Measurements from ENCODE around the gene MMP23B.

The MMP23B gene

DNA sequence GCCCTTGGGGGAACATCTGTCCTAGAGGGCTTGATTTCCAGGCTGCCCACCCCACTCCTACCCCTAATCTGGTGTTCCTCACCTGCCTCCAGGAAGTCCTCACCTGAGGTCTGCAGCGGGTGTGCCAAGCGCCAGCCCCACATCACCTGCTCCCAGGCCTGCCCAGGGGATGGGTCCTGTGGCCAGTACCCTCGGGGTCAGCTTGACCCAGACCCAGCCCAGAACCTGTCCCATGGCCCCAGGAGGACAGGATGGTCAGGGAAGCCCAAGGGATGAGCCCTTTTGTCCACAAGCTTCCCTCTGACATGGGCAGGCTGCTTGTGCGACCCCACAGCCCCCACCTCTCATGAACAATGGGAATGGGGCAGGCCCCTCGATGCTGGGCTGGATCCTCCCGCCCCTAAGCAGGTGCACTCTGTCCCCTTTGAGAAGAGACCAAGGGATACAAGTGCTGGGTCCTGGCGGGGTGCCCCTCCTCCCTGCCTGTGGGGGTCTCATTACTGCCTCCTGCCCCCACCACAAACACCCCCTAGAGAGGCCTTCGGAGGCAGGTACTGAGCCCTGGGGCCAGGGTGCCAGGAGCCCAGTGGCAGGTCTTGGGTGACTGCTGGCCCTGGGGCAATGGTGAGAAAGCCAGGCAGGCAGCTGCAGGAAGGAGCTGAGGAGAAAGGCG, 13.4 kb upstream of the MMP23B start:
- Mint-ChIP-seq H3K36me3 (ENCODE audit: insufficient read depth) (peaks cover 25% of the 10 kb centered on the region), H3K4me3 (no peak overlapping the region), H3K27me3 (no peaks in the 10 kb centered on the region), H3K4me1 (peaks cover 20% of the 10 kb centered on the region), H3K9me3 (no peaks in the 10 kb centered on the region), H3K27ac (ENCODE audit: low read depth) (no peak overlapping the region)
- no peak for DNase-seq (ENCODE audit: low spot score in 2 of 2)
- ATAC-seq (replicated peaks; ENCODE audit: extremely low read depth, poor library complexity, severe bottlenecking): no peak

DNA sequence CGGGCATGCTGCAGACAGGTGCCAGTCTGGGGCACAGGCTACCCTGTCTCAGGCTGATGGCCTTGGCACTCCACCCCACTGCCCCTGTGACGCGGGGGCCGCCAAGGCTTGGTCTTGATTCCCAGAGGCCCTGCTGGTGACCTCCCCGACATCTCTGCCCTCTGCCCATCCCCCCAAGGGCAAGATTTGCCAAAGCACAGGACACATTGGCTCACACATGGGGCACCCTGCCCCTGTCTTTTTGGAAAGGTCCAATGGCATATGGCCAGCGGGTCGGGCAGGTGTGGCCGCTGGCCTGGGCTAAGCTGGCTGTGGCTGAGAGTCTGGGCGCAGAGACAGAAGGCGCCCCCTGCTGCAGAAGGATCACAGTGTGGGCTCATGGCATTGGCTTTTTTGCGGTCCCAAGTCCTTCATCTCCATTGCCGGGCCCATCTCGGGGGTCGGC, 12.0 kb upstream of the MMP23B start:
- no peak for DNase-seq (ENCODE audit: low spot score in 2 of 2)
- H3K4me3 Mint-ChIP-seq: no peak overlapping the region
- H3K9me3 Mint-ChIP-seq: no peaks in the 10 kb centered on the region

DNA sequence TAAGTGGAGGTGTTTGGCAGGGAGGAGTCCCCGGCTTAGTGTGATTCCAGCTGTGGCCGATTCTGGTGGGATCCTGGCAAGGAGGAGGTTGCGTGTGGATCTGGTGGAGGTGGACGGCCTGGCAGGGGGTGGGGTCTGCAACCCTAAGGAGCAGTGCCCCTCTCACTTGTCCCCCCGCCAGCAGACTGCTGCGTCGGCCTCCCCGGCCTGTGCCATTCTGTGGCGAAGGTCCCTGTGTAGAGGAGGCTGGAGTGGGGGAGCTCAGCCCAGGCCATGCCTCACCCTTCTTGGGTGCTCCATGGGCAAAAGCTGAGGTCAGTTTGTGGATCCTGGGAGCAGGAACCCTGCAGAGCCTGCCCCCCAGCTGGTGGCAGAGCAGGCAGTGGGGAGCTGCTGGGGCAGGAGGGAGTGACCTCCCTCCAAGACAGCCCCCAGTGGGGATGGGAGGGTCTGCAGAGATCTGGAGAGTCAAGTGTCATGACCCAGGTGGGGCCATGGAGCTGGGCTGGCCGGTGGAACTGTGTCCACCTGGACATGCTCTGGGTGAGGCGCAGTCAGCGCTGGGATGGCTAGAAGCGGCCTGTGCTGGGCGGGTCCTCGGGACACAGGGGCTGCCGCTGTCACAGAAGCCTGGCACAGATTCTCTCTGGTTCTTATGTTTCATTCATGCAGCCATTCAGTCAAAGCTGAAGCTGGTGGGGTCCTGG, 11.4 kb upstream of the MMP23B start:
- ATAC-seq (replicated peaks; ENCODE audit: extremely low read depth, poor library complexity, severe bottlenecking): no peak
- Mint-ChIP-seq H3K36me3 (ENCODE audit: insufficient read depth) (peaks cover 11% of the 10 kb centered on the region), H3K4me1 (peaks cover 4% of the 10 kb centered on the region), H3K27ac (ENCODE audit: low read depth) (no peak overlapping the region), H3K27me3 (no peaks in the 10 kb centered on the region), H3K9me3 (no peaks in the 10 kb centered on the region), H3K4me3 (no peak overlapping the region)
- no peak for DNase-seq (ENCODE audit: low spot score in 2 of 2)

More for the DNA sequence above, 12.0 kb upstream of the MMP23B start:
- Mint-ChIP-seq H3K36me3 (ENCODE audit: insufficient read depth) (peaks cover 17% of the 10 kb centered on the region), H3K4me1 (peaks cover 6% of the 10 kb centered on the region), H3K27me3 (no peaks in the 10 kb centered on the region), H3K27ac (ENCODE audit: low read depth) (no peak overlapping the region)
- no peak for ATAC-seq (replicated peaks; ENCODE audit: extremely low read depth, poor library complexity, severe bottlenecking)

DNA sequence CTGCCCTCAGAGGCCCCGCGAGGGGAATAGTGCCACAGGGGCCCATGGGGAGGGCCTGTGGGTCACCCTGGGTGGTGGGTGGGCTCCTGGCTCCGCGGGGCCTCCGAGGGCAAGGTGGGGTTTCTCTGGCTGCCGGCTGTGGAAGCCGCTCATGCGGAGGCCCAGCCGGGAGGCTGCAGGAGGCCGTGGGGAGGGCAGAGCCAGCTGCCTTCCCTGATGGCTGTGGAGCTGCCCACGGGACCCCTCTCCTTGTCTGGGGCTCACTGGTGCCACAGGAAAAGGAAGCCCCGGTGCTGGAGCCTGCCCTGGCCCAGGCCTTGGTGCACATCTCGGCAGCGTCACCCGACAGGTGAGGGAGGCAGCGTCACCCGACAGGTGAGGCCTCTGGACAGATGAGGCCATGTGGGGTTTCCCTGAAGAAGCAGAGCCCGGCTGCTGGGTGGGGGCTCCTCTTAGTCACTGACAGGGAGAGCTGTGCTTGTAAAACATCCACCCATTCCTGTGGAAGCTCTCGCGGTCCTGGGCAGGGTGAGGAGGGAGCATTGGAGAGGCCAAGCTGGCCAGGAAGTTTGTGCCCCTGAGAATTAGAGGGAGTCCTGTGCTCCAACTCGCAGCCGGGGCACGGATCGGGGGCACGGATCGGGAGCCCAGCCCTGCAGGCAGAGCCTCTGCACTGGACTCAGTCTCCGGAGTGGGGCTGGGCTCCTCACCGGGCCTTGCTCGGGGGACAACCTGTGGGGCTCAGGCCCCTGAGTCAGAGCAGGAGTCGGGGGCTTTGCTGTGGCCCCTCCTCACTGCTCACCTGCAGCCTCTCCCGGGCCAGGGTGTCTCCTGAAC, 10.6 kb upstream of the MMP23B start:
- H3K36me3 Mint-ChIP-seq (ENCODE audit: insufficient read depth): peaks cover 10% of the 10 kb centered on the region
- H3K4me1 Mint-ChIP-seq: peaks cover 3% of the 10 kb centered on the region
- H3K27me3 Mint-ChIP-seq: no peaks in the 10 kb centered on the region
- DNase-seq (ENCODE audit: low spot score in 2 of 2): no peak
- H3K9me3 Mint-ChIP-seq: no peaks in the 10 kb centered on the region
- no peak overlapping the region for H3K4me3 Mint-ChIP-seq
- no peak for ATAC-seq (replicated peaks; ENCODE audit: extremely low read depth, poor library complexity, severe bottlenecking)
- no peak overlapping the region for H3K27ac Mint-ChIP-seq (ENCODE audit: low read depth)

DNA sequence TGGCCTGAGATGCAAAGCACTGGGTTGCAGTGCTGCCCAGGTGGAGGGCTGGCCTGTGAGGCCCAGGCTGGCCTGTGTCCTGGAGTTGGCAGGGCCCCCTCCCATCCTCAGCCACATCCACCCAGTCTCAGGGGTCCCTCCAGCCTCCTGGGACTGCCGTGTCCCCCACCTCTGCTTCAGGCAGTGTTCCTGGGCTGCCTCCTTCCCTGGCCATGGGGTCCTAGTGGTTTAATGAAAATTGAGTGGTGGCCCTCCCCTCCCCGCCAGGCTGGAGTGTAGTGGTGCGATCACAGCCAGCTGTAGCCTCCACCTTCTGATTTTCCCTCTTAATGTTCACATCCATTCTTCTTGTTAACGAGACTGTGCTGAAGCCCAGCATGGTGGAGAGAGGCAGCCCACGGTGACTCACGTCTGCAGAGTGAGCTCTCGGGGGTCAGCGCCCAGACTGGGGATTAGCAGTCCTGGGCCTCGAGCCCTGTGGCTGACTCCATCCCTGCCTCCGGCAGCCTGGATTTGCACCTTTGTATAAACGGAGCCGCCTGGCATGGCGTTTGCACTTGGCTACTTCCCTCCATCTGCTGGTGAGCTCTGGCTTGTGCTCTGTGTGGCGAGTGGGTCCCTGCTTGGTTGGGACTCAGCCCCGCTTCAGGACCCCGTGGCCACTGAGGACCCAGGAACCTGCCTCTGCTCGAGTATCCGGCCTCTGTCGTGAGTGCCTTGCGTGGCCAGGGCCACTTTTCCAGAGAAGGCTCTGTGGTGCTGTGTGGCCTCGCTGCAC, 9.8 kb upstream of the MMP23B start:
- H3K27me3 Mint-ChIP-seq: no peaks in the 10 kb centered on the region
- no peaks in the 10 kb centered on the region for H3K4me1 Mint-ChIP-seq
- H3K9me3 Mint-ChIP-seq: no peaks in the 10 kb centered on the region
- DNase-seq (ENCODE audit: low spot score in 2 of 2) (no peak), ATAC-seq (replicated peaks; ENCODE audit: extremely low read depth, poor library complexity, severe bottlenecking) (no peak)
- H3K36me3 Mint-ChIP-seq (ENCODE audit: insufficient read depth): peaks cover 7% of the 10 kb centered on the region
- no peak overlapping the region for H3K27ac Mint-ChIP-seq (ENCODE audit: low read depth)
- H3K4me3 Mint-ChIP-seq: no peak overlapping the region

DNA sequence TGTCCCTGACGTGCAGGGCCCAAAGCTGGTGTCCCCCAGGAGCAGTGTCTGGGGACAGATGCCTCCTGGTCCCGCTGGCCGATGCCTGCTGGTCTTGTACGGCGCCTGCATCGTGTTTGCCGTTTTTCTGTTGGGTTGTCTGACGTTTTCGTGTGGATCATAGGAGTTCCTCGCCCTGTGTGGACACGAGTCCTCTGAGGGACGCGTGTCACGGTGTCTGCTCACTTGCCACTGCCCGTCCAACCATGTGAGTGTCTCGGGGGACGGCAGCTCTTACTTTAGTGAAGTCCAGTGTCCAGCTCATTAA, 9.2 kb upstream of the MMP23B start:
- H3K27me3 Mint-ChIP-seq: no peaks in the 10 kb centered on the region

DNA sequence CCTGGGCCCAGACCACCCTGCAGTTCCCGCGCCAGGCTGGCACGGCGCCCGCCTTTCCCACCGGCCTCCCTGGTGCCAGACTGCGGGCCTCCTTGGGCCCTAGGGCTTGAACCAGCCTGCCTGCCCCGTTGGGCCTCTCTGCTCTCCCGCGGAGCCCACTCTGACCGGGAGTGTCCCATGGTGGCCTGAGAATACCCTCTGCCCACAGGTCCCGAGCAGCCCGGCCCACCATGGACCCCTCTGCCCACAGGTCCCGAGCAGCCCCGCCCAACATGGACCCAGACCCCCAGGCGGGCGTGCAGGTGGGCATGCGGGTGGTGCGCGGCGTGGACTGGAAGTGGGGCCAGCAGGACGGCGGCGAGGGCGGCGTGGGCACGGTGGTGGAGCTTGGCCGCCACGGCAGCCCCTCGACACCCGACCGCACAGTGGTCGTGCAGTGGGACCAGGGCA, 8.8 kb upstream of the MMP23B start:
- Mint-ChIP-seq H3K4me3 (no peak overlapping the region), H3K27me3 (no peaks in the 10 kb centered on the region), H3K4me1 (no peaks in the 10 kb centered on the region), H3K27ac (ENCODE audit: low read depth) (no peak overlapping the region), H3K36me3 (ENCODE audit: insufficient read depth) (peaks cover 5% of the 10 kb centered on the region), H3K9me3 (no peaks in the 10 kb centered on the region)
- ATAC-seq (replicated peaks; ENCODE audit: extremely low read depth, poor library complexity, severe bottlenecking) (no peak), DNase-seq (ENCODE audit: low spot score in 2 of 2) (no peak)

More for the DNA sequence above, 9.2 kb upstream of the MMP23B start:
- Mint-ChIP-seq H3K9me3 (no peaks in the 10 kb centered on the region), H3K4me3 (no peak overlapping the region), H3K27ac (ENCODE audit: low read depth) (no peak overlapping the region), H3K4me1 (no peaks in the 10 kb centered on the region), H3K36me3 (ENCODE audit: insufficient read depth) (peaks cover 4% of the 10 kb centered on the region)
- DNase-seq (ENCODE audit: low spot score in 2 of 2) (no peak), ATAC-seq (replicated peaks; ENCODE audit: extremely low read depth, poor library complexity, severe bottlenecking) (no peak)

DNA sequence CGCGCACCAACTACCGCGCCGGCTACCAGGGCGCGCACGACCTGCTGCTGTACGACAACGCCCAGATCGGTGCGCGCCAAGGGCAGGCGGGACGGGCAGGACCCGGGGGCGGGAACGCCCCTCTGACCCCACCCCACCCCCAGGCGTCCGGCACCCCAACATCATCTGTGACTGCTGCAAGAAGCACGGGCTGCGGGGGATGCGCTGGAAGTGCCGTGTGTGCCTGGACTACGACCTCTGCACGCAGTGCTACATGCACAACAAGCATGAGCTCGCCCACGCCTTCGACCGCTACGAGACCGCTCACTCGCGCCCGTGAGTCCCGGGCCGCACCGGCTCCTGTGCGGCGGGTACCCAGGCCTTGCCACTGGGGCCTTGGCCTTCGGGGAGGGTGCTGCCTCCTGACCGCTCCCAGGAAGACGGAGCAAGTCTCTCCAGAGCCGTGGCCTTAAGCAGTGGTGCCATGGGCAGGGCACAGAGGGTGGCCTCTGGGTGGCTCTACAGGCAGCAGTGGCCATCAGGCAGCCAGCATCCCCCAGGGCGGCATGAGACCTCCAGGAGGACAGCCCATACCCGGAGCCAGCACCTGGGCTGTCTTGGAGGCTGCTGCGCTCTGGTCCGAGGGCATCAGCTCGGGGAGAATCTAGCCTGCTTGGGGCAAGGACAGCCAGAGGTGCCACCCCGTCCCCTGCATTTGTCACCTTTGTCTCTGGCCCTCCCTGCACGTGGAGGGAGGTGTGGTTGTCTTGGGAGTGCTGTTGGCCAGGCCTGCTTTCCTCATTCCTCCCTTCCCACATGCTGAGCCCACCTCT, 8.1 kb upstream of the MMP23B start:
- H3K4me1 Mint-ChIP-seq: no peaks in the 10 kb centered on the region
- no peaks in the 10 kb centered on the region for H3K27me3 Mint-ChIP-seq
- DNase-seq (ENCODE audit: low spot score in 2 of 2) (no peak), ATAC-seq (replicated peaks; ENCODE audit: extremely low read depth, poor library complexity, severe bottlenecking) (no peak)
- H3K4me3 Mint-ChIP-seq: no peak overlapping the region
- no peaks in the 10 kb centered on the region for H3K9me3 Mint-ChIP-seq
- H3K36me3 Mint-ChIP-seq (ENCODE audit: insufficient read depth): peaks cover 3% of the 10 kb centered on the region
- no peak overlapping the region for H3K27ac Mint-ChIP-seq (ENCODE audit: low read depth)

DNA sequence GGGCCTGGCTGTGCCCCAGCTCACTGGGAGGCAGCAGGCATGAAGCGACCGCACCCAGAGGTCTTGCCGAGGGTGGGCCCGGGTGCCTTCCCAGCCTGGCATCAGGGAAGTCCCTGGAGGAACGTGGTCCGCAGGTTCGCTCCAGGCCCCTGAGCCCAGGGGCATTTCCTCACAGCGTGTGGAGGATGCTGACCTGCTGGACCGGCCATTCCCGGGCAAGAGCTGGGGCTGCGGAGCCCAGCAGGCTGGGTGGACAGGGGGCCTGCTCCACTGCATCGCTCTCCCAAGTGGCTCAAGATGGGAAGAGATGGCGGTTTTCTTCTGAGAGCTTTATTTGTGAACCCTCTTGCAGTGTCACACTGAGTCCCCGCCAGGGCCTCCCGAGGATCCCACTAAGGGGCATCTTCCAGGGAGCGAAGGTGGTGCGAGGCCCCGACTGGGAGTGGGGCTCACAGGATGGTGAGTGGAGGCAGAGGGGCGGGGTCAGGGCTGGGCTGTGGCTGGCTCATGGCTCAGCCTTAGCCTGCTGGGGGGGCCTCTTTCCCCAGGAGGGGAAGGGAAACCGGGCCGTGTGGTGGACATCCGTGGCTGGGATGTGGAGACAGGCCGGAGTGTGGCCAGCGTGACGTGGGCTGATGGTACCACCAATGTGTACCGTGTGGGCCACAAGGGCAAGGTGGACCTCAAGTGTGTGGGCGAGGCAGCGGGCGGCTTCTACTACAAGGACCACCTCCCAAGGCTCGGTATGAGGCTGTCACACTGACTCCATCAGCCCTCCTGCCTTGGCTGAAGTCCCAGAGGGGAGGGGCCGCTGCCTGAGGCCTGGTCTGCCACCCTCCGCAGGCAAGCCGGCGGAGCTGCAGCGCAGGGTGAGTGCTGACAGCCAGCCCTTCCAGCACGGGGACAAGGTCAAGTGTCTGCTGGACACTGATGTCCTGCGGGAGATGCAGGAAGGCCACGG, 7.2 kb upstream of the MMP23B start:
- no peak for ATAC-seq (replicated peaks; ENCODE audit: extremely low read depth, poor library complexity, severe bottlenecking)
- Mint-ChIP-seq H3K9me3 (no peaks in the 10 kb centered on the region), H3K4me3 (no peak overlapping the region), H3K4me1 (peaks cover under 1% of the 10 kb centered on the region), H3K27ac (ENCODE audit: low read depth) (no peak overlapping the region), H3K27me3 (no peaks in the 10 kb centered on the region), H3K36me3 (ENCODE audit: insufficient read depth) (peaks cover 3% of the 10 kb centered on the region)
- DNase-seq (ENCODE audit: low spot score in 2 of 2): no peak

DNA sequence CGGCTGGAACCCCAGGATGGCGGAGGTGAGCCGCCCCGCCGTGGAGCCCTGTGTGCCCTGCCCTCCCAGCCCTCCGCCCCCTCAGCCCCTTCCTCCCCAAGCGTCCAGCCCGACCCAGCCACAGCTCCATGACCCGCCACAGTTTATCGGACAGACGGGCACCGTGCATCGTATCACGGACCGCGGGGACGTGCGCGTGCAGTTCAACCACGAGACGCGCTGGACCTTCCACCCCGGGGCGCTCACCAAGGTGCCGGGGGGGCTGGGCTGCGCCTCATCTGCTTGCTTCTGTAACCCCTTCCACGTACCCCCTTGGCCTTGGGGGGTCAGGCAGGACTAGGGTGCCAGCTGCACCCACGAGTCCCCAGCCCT, 6.6 kb upstream of the MMP23B start:
- ATAC-seq (replicated peaks; ENCODE audit: extremely low read depth, poor library complexity, severe bottlenecking) (no peak), DNase-seq (ENCODE audit: low spot score in 2 of 2) (no peak)
- Mint-ChIP-seq H3K9me3 (no peaks in the 10 kb centered on the region), H3K27ac (ENCODE audit: low read depth) (no peak overlapping the region), H3K27me3 (no peaks in the 10 kb centered on the region), H3K36me3 (ENCODE audit: insufficient read depth) (peaks cover 8% of the 10 kb centered on the region), H3K4me3 (no peak overlapping the region), H3K4me1 (peaks cover 7% of the 10 kb centered on the region)

DNA sequence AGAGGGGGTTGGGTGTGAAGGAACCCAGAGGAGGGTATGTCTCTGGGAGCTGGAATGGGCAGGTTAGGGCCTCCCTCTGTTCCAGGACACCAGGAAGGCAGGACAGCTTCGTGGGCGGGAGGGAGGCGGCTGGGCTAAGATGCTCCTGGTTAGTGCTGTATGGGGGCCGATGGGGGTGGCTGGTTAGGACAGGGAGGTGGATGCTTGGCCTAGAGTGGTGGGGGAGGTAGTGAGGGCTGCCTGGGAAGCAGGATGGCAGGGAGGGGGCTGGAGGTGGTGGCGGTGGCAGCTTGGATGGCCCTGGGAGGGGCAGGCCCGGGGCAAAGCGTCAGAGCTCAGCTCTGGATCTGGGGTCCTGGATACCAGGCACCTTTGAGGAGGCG, 6.2 kb upstream of the MMP23B start:
- DNase-seq (ENCODE audit: low spot score in 2 of 2) (no peak), ATAC-seq (replicated peaks; ENCODE audit: extremely low read depth, poor library complexity, severe bottlenecking) (no peak)
- no peaks in the 10 kb centered on the region for H3K9me3 Mint-ChIP-seq
- no peak overlapping the region for H3K27ac Mint-ChIP-seq (ENCODE audit: low read depth)
- H3K4me3 Mint-ChIP-seq: no peak overlapping the region
- H3K4me1 Mint-ChIP-seq: peaks cover 8% of the 10 kb centered on the region
- H3K36me3 Mint-ChIP-seq (ENCODE audit: insufficient read depth): peaks cover 9% of the 10 kb centered on the region
- H3K27me3 Mint-ChIP-seq: no peaks in the 10 kb centered on the region
